HL-60 (cell line): ENCODE results near the gene SLC24A3.

Experiments
- DNase-seq, 2 experiments: peaks; one replicate each; pipeline ENCODE4 v3.0.0-alpha.2; 2010 to 2020; ENCODE audit warnings: low read depth in 1 of 2, low spot score in 1 of 2
- H3K27ac ChIP-seq: fragments of 250-450 bp; sonication (Bioruptor Pico); replicated peaks from 2 replicates; pipeline ENCODE4 v1.5.1; 2020; ENCODE audit warnings: mild to moderate bottlenecking, moderate library complexity
- H3K27me3 ChIP-seq: fragments of 250-450 bp; sonication (Bioruptor Pico); 2 replicates; pipeline ENCODE4 v1.5.1; 2021; ENCODE audit warnings: mild to moderate bottlenecking, moderate library complexity; ENCODE audit not compliant: insufficient read depth, poor library complexity, severe bottlenecking
- H3K4me3 ChIP-seq: replicated peaks from 2 replicates; pipeline ENCODE4 v1.5.1; 2011; ENCODE audit warnings: mild to moderate bottlenecking, control low read depth, low read length; ENCODE audit not compliant: insufficient read depth
- GABPA ChIP-seq: IDR thresholded peaks from 2 replicates; pipeline ENCODE4 v1.6.1; 2012; ENCODE audit warnings: low read depth
- POLR2AphosphoS5 ChIP-seq: IDR thresholded peaks from 2 replicates; pipeline ENCODE4 v1.6.1; 2012; ENCODE audit warnings: low read depth
- SPI1 ChIP-seq: IDR thresholded peaks from 2 replicates; pipeline ENCODE4 v1.6.1; 2012; ENCODE audit warnings: low read depth, mild to moderate bottlenecking, borderline replicate concordance
- TF ChIP-seq, protein P1 (sequence below): IDR thresholded peaks from 2 replicates; pipeline ENCODE4 v1.6.1; 2012; ENCODE audit warnings: low read depth; ENCODE audit not compliant: insufficient replicate concordance
- TF ChIP-seq, protein P2 (sequence below): IDR thresholded peaks from one replicate; pipeline ENCODE4 v1.5.1; 2011; ENCODE audit warnings: low read length, control low read depth, inconsistent platforms; ENCODE audit not compliant: insufficient read depth

SLC24A3 gene

DNA sequence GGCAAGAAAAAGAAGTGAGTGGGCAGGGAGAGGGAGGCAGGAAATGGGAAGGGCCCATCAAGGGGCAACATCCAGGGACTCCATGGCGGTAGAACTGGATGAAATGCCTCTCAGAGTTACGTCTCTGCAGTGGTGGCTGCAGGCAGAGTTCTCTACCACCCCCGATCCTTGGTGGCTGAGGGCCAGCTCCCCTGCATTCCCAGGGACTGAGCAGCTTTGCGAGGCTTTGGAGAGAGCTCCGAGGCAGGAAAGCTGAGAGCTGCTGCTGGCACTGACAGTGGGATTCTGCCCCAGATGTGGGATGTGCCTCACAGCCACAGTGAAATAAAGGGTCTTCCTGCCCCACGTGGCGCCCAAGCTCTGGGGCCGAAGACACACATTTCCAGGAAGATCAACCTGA is 236.6 kb downstream of the SLC24A3 start:
- Histone ChIP-seq H3K27me3 (no peaks in the 10 kb centered on the region), H3K27ac (no peak overlapping the region), H3K4me3 (no peak overlapping the region)
- TF ChIP-seq, protein P1, sequence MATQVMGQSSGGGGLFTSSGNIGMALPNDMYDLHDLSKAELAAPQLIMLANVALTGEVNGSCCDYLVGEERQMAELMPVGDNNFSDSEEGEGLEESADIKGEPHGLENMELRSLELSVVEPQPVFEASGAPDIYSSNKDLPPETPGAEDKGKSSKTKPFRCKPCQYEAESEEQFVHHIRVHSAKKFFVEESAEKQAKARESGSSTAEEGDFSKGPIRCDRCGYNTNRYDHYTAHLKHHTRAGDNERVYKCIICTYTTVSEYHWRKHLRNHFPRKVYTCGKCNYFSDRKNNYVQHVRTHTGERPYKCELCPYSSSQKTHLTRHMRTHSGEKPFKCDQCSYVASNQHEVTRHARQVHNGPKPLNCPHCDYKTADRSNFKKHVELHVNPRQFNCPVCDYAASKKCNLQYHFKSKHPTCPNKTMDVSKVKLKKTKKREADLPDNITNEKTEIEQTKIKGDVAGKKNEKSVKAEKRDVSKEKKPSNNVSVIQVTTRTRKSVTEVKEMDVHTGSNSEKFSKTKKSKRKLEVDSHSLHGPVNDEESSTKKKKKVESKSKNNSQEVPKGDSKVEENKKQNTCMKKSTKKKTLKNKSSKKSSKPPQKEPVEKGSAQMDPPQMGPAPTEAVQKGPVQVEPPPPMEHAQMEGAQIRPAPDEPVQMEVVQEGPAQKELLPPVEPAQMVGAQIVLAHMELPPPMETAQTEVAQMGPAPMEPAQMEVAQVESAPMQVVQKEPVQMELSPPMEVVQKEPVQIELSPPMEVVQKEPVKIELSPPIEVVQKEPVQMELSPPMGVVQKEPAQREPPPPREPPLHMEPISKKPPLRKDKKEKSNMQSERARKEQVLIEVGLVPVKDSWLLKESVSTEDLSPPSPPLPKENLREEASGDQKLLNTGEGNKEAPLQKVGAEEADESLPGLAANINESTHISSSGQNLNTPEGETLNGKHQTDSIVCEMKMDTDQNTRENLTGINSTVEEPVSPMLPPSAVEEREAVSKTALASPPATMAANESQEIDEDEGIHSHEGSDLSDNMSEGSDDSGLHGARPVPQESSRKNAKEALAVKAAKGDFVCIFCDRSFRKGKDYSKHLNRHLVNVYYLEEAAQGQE: no peak
- TF ChIP-seq SPI1 (no peak), GABPA (no peak), POLR2AphosphoS5 (no peak)
- TF ChIP-seq, protein P2, sequence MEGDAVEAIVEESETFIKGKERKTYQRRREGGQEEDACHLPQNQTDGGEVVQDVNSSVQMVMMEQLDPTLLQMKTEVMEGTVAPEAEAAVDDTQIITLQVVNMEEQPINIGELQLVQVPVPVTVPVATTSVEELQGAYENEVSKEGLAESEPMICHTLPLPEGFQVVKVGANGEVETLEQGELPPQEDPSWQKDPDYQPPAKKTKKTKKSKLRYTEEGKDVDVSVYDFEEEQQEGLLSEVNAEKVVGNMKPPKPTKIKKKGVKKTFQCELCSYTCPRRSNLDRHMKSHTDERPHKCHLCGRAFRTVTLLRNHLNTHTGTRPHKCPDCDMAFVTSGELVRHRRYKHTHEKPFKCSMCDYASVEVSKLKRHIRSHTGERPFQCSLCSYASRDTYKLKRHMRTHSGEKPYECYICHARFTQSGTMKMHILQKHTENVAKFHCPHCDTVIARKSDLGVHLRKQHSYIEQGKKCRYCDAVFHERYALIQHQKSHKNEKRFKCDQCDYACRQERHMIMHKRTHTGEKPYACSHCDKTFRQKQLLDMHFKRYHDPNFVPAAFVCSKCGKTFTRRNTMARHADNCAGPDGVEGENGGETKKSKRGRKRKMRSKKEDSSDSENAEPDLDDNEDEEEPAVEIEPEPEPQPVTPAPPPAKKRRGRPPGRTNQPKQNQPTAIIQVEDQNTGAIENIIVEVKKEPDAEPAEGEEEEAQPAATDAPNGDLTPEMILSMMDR: no peak
- DNase-seq: no peak

DNA sequence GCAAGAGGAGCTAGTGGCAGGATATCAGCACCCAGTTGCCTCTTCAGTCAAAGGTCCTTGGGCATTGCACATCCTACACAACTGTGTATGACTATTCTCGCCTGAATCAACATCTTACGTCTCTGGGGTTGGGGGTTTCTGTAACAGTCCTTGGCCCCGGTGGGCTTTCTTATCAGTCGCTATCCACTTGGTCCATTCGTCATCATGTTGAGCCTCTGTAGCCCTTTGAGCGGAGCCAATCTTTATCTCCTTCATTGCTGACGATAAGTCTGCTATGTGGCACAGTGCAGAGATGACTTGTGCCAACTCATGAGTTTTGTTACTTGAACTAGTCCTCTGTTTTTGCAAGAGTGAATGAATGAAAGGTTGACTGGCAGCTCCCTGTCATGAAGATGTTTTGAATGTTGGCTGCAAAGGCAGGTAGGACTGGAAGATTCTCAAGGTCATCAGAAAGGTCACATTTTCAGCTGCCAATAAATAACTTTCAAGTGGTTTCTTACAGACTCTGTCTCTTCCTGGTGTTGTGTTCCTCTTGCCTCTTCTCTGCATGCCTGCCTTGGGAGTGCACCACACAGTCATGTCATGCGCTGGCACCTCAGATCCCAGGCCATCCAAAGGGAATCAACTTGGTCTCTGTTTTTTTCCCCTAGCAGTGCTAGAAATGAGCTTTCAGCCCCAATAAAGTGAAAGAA is 238.9 kb downstream of the SLC24A3 start:
- Histone ChIP-seq H3K4me3 (no peak overlapping the region), H3K27me3 (no peaks in the 10 kb centered on the region), H3K27ac (no peak overlapping the region)
- no peak for DNase-seq
- TF ChIP-seq, protein P1: no peak
- TF ChIP-seq POLR2AphosphoS5: no peak
- TF ChIP-seq GABPA: no peak
- no peak for TF ChIP-seq SPI1
- TF ChIP-seq, protein P2: no peak

DNA sequence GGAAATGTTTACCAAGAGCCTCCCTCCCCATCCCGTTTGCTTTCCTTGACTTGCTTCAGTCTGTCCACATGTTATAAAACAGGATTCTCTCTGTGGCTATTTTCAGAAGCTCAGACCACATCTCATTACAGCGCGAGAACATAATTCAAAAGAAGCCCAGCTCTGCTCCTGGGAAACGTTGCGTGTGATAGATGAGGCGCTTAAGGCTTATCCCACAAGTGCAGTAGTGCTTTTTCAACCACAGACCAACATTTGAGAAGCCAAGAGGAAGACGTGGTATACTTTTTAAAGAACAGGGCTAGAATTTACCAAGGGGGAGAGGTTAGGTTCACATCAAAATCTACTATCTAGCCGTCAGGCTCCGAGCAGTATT is 239.5 kb downstream of the SLC24A3 start:
- Histone ChIP-seq H3K27ac (no peak overlapping the region), H3K4me3 (no peak overlapping the region), H3K27me3 (no peaks in the 10 kb centered on the region)
- no peak for DNase-seq
- TF ChIP-seq, protein P1: no peak
- TF ChIP-seq SPI1: no peak
- no peak for TF ChIP-seq POLR2AphosphoS5
- no peak for TF ChIP-seq GABPA
- TF ChIP-seq, protein P2: no peak
